ENCODE measurements around the gene MINDY4. TPM values are rescaled to one million over a fixed set of nuclear protein-coding genes. Genes with fewer than 3 reads are reported as not detected.

MINDY4 gene
- total RNA-seq, 1 donor from 2014 or later, result 4.1 TPM

GRCh38 chr7:30750010-30750409 is 21.2 kb upstream of the MINDY4 start:
- H3K4me1 Mint-ChIP-seq (ENCODE audit: low read depth, unreplicated experiment), result peaks cover 16% of the 10 kb centered on the region
- FAIRE-seq (no peak), DNase-seq (ENCODE audit: low read depth) (no peak)
- no peak overlapping the region for H3K27ac ChIP-seq (ENCODE audit: low read depth, low read length)
- no peaks in the 10 kb centered on the region for H4K20me1 ChIP-seq (ENCODE audit: insufficient read depth, low read length)
- peaks cover 11% of the 10 kb centered on the region for H3K9me3 Mint-ChIP-seq (ENCODE audit: unreplicated experiment)
- H3K4me3 Mint-ChIP-seq (ENCODE audit: unreplicated experiment), result no peak overlapping the region
- H3K9me3 ChIP-seq (ENCODE audit: insufficient read depth, low read depth, low read length), result no peaks in the 10 kb centered on the region
- TF ChIP-seq EZH2 (IDR thresholded peaks at IDR 0.05; ENCODE audit: insufficient read depth, low read length) (no peak), CTCF (IDR thresholded peaks at IDR 0.05; ENCODE audit: insufficient read depth, low read depth, low read length) (no peak)
- H3K36me3 ChIP-seq (ENCODE audit: insufficient read depth, low read length), result no peaks in the 10 kb centered on the region
- H3K4me3 ChIP-seq (ENCODE audit: insufficient read depth, low read depth, low read length), result no peak overlapping the region
- peaks cover 14% of the 10 kb centered on the region for H3K4me1 ChIP-seq (ENCODE audit: insufficient read depth, low read length)
- H3K27me3 ChIP-seq (ENCODE audit: insufficient read depth, low read length), result no peaks in the 10 kb centered on the region
- H3K79me2 ChIP-seq (ENCODE audit: insufficient read depth, low read length), result no peaks in the 10 kb centered on the region
- H3K4me2 ChIP-seq (ENCODE audit: low read length), result no peak overlapping the region
- H3K27ac Mint-ChIP-seq (ENCODE audit: unreplicated experiment), result no peak overlapping the region
- H3K9ac ChIP-seq (ENCODE audit: low read length), result no peak overlapping the region
- peaks cover 8% of the 10 kb centered on the region for H3K27me3 Mint-ChIP-seq (ENCODE audit: low read depth, unreplicated experiment)
- H3K36me3 Mint-ChIP-seq (ENCODE audit: low read depth, unreplicated experiment), result no peaks in the 10 kb centered on the region
- H2AFZ ChIP-seq (ENCODE audit: low read depth, low read length), result no peak overlapping the region

GRCh38 chr7:30750683-30751650 is 20.2 kb upstream of the MINDY4 start:
- no peaks in the 10 kb centered on the region for H4K20me1 ChIP-seq (ENCODE audit: insufficient read depth, low read length)
- H2AFZ ChIP-seq (ENCODE audit: low read depth, low read length), result peak overlapping the region; percentile 54
- DNase-seq (ENCODE audit: low read depth) (peak; percentile 91), FAIRE-seq (no peak)
- peaks cover 11% of the 10 kb centered on the region for H3K4me1 Mint-ChIP-seq (ENCODE audit: low read depth, unreplicated experiment)
- peak overlapping the region; percentile 64 for H3K4me2 ChIP-seq (ENCODE audit: low read length)
- H3K9ac ChIP-seq (ENCODE audit: low read length), result no peak overlapping the region
- no peak overlapping the region for H3K27ac ChIP-seq (ENCODE audit: low read depth, low read length)
- no peaks in the 10 kb centered on the region for H3K79me2 ChIP-seq (ENCODE audit: insufficient read depth, low read length)
- H3K36me3 Mint-ChIP-seq (ENCODE audit: low read depth, unreplicated experiment), result no peaks in the 10 kb centered on the region
- peaks cover 4% of the 10 kb centered on the region for H3K27me3 Mint-ChIP-seq (ENCODE audit: low read depth, unreplicated experiment)
- peaks cover 14% of the 10 kb centered on the region for H3K4me1 ChIP-seq (ENCODE audit: insufficient read depth, low read length)
- TF ChIP-seq CTCF (IDR thresholded peaks at IDR 0.05; ENCODE audit: insufficient read depth, low read depth, low read length) (no peak), EZH2 (IDR thresholded peaks at IDR 0.05; ENCODE audit: insufficient read depth, low read length) (no peak)
- no peaks in the 10 kb centered on the region for H3K27me3 ChIP-seq (ENCODE audit: insufficient read depth, low read length)
- H3K27ac Mint-ChIP-seq (ENCODE audit: unreplicated experiment), result no peak overlapping the region
- no peaks in the 10 kb centered on the region for H3K36me3 ChIP-seq (ENCODE audit: insufficient read depth, low read length)
- H3K9me3 ChIP-seq (ENCODE audit: insufficient read depth, low read depth, low read length), result no peaks in the 10 kb centered on the region
- H3K4me3 ChIP-seq (ENCODE audit: insufficient read depth, low read depth, low read length), result no peak overlapping the region
- peaks cover 11% of the 10 kb centered on the region for H3K9me3 Mint-ChIP-seq (ENCODE audit: unreplicated experiment)
- no peak overlapping the region for H3K4me3 Mint-ChIP-seq (ENCODE audit: unreplicated experiment)
